Measurements from ENCODE around the gene ABCC5. TPM values are rescaled to one million over a fixed set of nuclear protein-coding genes. Genes with fewer than 3 reads are reported as not detected.
"Not testable (repeated sequence)": the region's sequence is repeated elsewhere in the genome, so short reads cannot be mapped to it uniquely, and the experiment has no call there.

ABCC5 gene
- total and polyA plus RNA-seq, 3 experiments from 2014 or later: 9.5 to 19.0 (median 18.1) TPM

- ChIA-PET CTCF (no interaction called here), POLR2A (no interaction called here)
- no peak overlapping the region for H3K4me3 Mint-ChIP-seq
- H3K9me3 ChIP-seq (ENCODE audit: low read length): no peaks in the 10 kb centered on the region
- no peaks in the 10 kb centered on the region for H3K27me3 ChIP-seq (ENCODE audit: insufficient read depth, low read length, poor library complexity, severe bottlenecking)
- no peak overlapping the region for H3K4me3 ChIP-seq (ENCODE audit: low read length)
- no peaks in the 10 kb centered on the region for H3K9me3 Mint-ChIP-seq
- no peak for DNase-seq
- no peak overlapping the region for H3K27ac Mint-ChIP-seq
- peaks cover 16% of the 10 kb centered on the region for H3K4me1 ChIP-seq (ENCODE audit: insufficient read depth, low read length)
- H3K4me1 Mint-ChIP-seq: peaks cover 35 to 68% (median 58%) of the 10 kb centered on the region in 3 donors
- H3K27ac ChIP-seq (ENCODE audit: low read depth, low read length): no peak overlapping the region
- peaks cover 0 to 46% (median 3%) of the 10 kb centered on the region in 3 donors for H3K36me3 Mint-ChIP-seq
- no peaks in the 10 kb centered on the region for H3K27me3 Mint-ChIP-seq
- no peaks in the 10 kb centered on the region for H3K36me3 ChIP-seq (ENCODE audit: insufficient read depth, low read length)
Measured at GRCh38 chr3:183878071-183878470, 139.6 kb downstream of the ABCC5 start.

- CTCF ChIA-PET; H3K36me3 ChIP-seq (ENCODE audit: insufficient read depth, low read length); H3K27ac ChIP-seq (ENCODE audit: low read depth, low read length); H3K9me3 Mint-ChIP-seq; POLR2A ChIA-PET; H3K27me3 Mint-ChIP-seq; H3K4me1 ChIP-seq (ENCODE audit: insufficient read depth, low read length); DNase-seq; H3K27me3 ChIP-seq (ENCODE audit: insufficient read depth, low read length, poor library complexity, severe bottlenecking); H3K4me3 Mint-ChIP-seq; H3K4me3 ChIP-seq (ENCODE audit: low read length); H3K9me3 ChIP-seq (ENCODE audit: low read length): not testable (repeated sequence)
- Mint-ChIP-seq H3K27ac (peak overlapping the region in 4 of 8 donors; percentile 11 to 86 (median 67)), H3K4me1 (peaks cover 33 to 67% (median 58%) of the 10 kb centered on the region in 3 donors), H3K36me3 (peaks cover 0 to 50% (median 3%) of the 10 kb centered on the region in 3 donors)
Measured at GRCh38 chr3:183877227-183877626, 140.5 kb downstream of the ABCC5 start.

- ChIA-PET CTCF (interaction anchor here (2.0 kb wide), 1 partner anchor 10 kb away, joined by 10 read pairs; the partner anchor contains the start of gene PARL), POLR2A (no interaction called here)
- no peak overlapping the region for H3K4me3 ChIP-seq (ENCODE audit: low read length)
- H3K9me3 ChIP-seq (ENCODE audit: low read length): no peaks in the 10 kb centered on the region
- no peaks in the 10 kb centered on the region for H3K36me3 ChIP-seq (ENCODE audit: insufficient read depth, low read length)
- peaks cover 12% of the 10 kb centered on the region for H3K4me1 ChIP-seq (ENCODE audit: insufficient read depth, low read length)
- Mint-ChIP-seq H3K36me3 (peaks cover 0 to 53% (median 3%) of the 10 kb centered on the region in 3 donors), H3K4me3 (no peak overlapping the region), H3K4me1 (peaks cover 44 to 75% (median 65%) of the 10 kb centered on the region in 3 donors), H3K9me3 (no peaks in the 10 kb centered on the region), H3K27me3 (no peaks in the 10 kb centered on the region), H3K27ac (no peak overlapping the region)
- no peaks in the 10 kb centered on the region for H3K27me3 ChIP-seq (ENCODE audit: insufficient read depth, low read length, poor library complexity, severe bottlenecking)
- H3K27ac ChIP-seq (ENCODE audit: low read depth, low read length): no peak overlapping the region
- no peak for DNase-seq
Measured at GRCh38 chr3:183875411-183875810, 142.3 kb downstream of the ABCC5 start.

- ChIA-PET POLR2A (no interaction called here), CTCF (no interaction called here)
- Mint-ChIP-seq H3K27ac (peak overlapping the region in 1 of 8 donors; percentile 47), H3K27me3 (no peaks in the 10 kb centered on the region), H3K9me3 (no peaks in the 10 kb centered on the region), H3K4me3 (no peak overlapping the region), H3K4me1 (peaks cover 43 to 67% (median 62%) of the 10 kb centered on the region in 3 donors), H3K36me3 (peaks cover 0 to 46% (median 3%) of the 10 kb centered on the region in 3 donors)
- no peak overlapping the region for H3K27ac ChIP-seq (ENCODE audit: low read depth, low read length)
- no peak for DNase-seq
- H3K9me3 ChIP-seq (ENCODE audit: low read length): no peaks in the 10 kb centered on the region
- H3K27me3 ChIP-seq (ENCODE audit: insufficient read depth, low read length, poor library complexity, severe bottlenecking): no peaks in the 10 kb centered on the region
- H3K4me3 ChIP-seq (ENCODE audit: low read length): no peak overlapping the region
- peaks cover 14% of the 10 kb centered on the region for H3K4me1 ChIP-seq (ENCODE audit: insufficient read depth, low read length)
- H3K36me3 ChIP-seq (ENCODE audit: insufficient read depth, low read length): no peaks in the 10 kb centered on the region
Measured at GRCh38 chr3:183873914-183874313, 143.8 kb downstream of the ABCC5 start.

GRCh38 chr3:183871541-183871940, 146.1 kb downstream of the ABCC5 start:
- H3K27ac ChIP-seq (ENCODE audit: low read depth, low read length): no peak overlapping the region
- H3K4me1 Mint-ChIP-seq: peaks cover 32 to 46% (median 45%) of the 10 kb centered on the region in 3 donors
- H3K4me3 Mint-ChIP-seq: no peak overlapping the region
- no peaks in the 10 kb centered on the region for H3K9me3 ChIP-seq (ENCODE audit: low read length)
- no peaks in the 10 kb centered on the region for H3K9me3 Mint-ChIP-seq
- no peaks in the 10 kb centered on the region for H3K27me3 ChIP-seq (ENCODE audit: insufficient read depth, low read length, poor library complexity, severe bottlenecking)
- H3K27me3 Mint-ChIP-seq: no peaks in the 10 kb centered on the region
- ChIA-PET POLR2A (no interaction called here), CTCF (no interaction called here)
- H3K36me3 Mint-ChIP-seq: peaks cover 0 to 43% (median 0%) of the 10 kb centered on the region in 3 donors
- peaks cover 14% of the 10 kb centered on the region for H3K4me1 ChIP-seq (ENCODE audit: insufficient read depth, low read length)
- H3K36me3 ChIP-seq (ENCODE audit: insufficient read depth, low read length): no peaks in the 10 kb centered on the region
- peak overlapping the region in 1 of 8 donors; percentile 3 for H3K27ac Mint-ChIP-seq
- no peak for DNase-seq
- no peak overlapping the region for H3K4me3 ChIP-seq (ENCODE audit: low read length)

GRCh38 chr3:183870563-183870962, 147.1 kb downstream of the ABCC5 start:
- Histone ChIP-seq H3K36me3 (ENCODE audit: insufficient read depth, low read length) (no peaks in the 10 kb centered on the region), H3K4me1 (ENCODE audit: insufficient read depth, low read length) (peaks cover 14% of the 10 kb centered on the region), H3K27ac (ENCODE audit: low read depth, low read length) (no peak overlapping the region), H3K27me3 (ENCODE audit: insufficient read depth, low read length, poor library complexity, severe bottlenecking) (no peaks in the 10 kb centered on the region), H3K4me3 (ENCODE audit: low read length) (no peak overlapping the region), H3K9me3 (ENCODE audit: low read length) (no peaks in the 10 kb centered on the region)
- no peaks in the 10 kb centered on the region for H3K9me3 Mint-ChIP-seq
- ChIA-PET POLR2A (no interaction called here), CTCF (no interaction called here)
- no peak overlapping the region for H3K4me3 Mint-ChIP-seq
- peaks cover 31 to 44% (median 42%) of the 10 kb centered on the region in 3 donors for H3K4me1 Mint-ChIP-seq
- H3K27me3 Mint-ChIP-seq: no peaks in the 10 kb centered on the region
- DNase-seq: peak in 1 of 5 donors; percentile 31
- peak overlapping the region in 4 of 8 donors; percentile 0 to 82 (median 43) for H3K27ac Mint-ChIP-seq
- peaks cover 0 to 44% (median under 1%) of the 10 kb centered on the region in 3 donors for H3K36me3 Mint-ChIP-seq

Other genes starting within 250 kb of the ABCC5 start
- gene MAP6D1, start 192.3 kb downstream of the ABCC5 start, total RNA-seq: 1 to 10 TPM; 3.7 to 3.8 TPM
- gene MAP6D1, start 192.3 kb downstream of the ABCC5 start, polyA plus RNA-seq: 3.6 TPM
- gene PARL, start 133.0 kb downstream of the ABCC5 start, total RNA-seq: 10 to 100 TPM; 95.9 to 98.1 TPM
- 93.4 TPM for gene PARL, start 133.0 kb downstream of the ABCC5 start, polyA plus RNA-seq
- not detected for gene HTR3D, start 13.9 kb upstream of the ABCC5 start, total RNA-seq
- gene HTR3D, start 13.9 kb upstream of the ABCC5 start, polyA plus RNA-seq: not detected
- gene HTR3C, start 35.2 kb upstream of the ABCC5 start, total RNA-seq: not detected
- gene HTR3C, start 35.2 kb upstream of the ABCC5 start, polyA plus RNA-seq: not detected
- gene HTR3E, start 79.2 kb upstream of the ABCC5 start, total RNA-seq: not detected
- gene HTR3E, start 79.2 kb upstream of the ABCC5 start, polyA plus RNA-seq: not detected
- 10 to 100 TPM; 74.8 to 83.9 TPM for gene EIF2B5, start 117.5 kb upstream of the ABCC5 start, total RNA-seq
- 51.6 TPM for gene EIF2B5, start 117.5 kb upstream of the ABCC5 start, polyA plus RNA-seq
- 10 to 100 TPM; 38.5 to 44.0 TPM for gene DVL3, start 137.5 kb upstream of the ABCC5 start, total RNA-seq
- 15.4 TPM for gene DVL3, start 137.5 kb upstream of the ABCC5 start, polyA plus RNA-seq
- gene AP2M1, start 157.0 kb upstream of the ABCC5 start, total RNA-seq: 100 to 1,000 TPM; 268 to 270 TPM
- 265 TPM for gene AP2M1, start 157.0 kb upstream of the ABCC5 start, polyA plus RNA-seq
- gene ABCF3, start 168.3 kb upstream of the ABCC5 start, total RNA-seq: 10 to 100 TPM; 70.8 to 70.9 TPM
- 54.5 TPM for gene ABCF3, start 168.3 kb upstream of the ABCC5 start, polyA plus RNA-seq
- gene VWA5B2, start 211.7 kb upstream of the ABCC5 start, total RNA-seq: under 1 TPM in 1 of 2 experiments, not detected in 1; 0.11 TPM
- not detected for gene VWA5B2, start 211.7 kb upstream of the ABCC5 start, polyA plus RNA-seq
- gene ALG3, start 231.1 kb upstream of the ABCC5 start, total RNA-seq: 10 to 100 TPM; 59.4 to 61.4 TPM
- gene ALG3, start 231.1 kb upstream of the ABCC5 start, polyA plus RNA-seq: 73.2 TPM
- 10 to 100 TPM; 13.2 to 14.5 TPM for gene EEF1AKMT4, start 231.8 kb upstream of the ABCC5 start, total RNA-seq
- gene EEF1AKMT4, start 231.8 kb upstream of the ABCC5 start, polyA plus RNA-seq: 5.3 TPM
- gene CAMK2N2, start 243.7 kb upstream of the ABCC5 start, total RNA-seq: under 1 TPM; 0.66 to 0.77 TPM
- not detected for gene CAMK2N2, start 243.7 kb upstream of the ABCC5 start, polyA plus RNA-seq

Data from CD8-positive, alpha-beta memory T cell (primary cell).